GM12873 (cell line): Measurements from ENCODE around the gene WDR7.

Experiments used
- TF ChIP-seq, protein P1 (sequence below): IDR thresholded peaks from 2 replicates; pipeline ENCODE4 v1.5.1; 2012; ENCODE audit warnings: low read depth, mild to moderate bottlenecking, moderate library complexity, low read length, control low read depth; ENCODE audit not compliant: insufficient read depth; ENCODE audit errors: missing control alignments

Gene WDR7

DNA sequence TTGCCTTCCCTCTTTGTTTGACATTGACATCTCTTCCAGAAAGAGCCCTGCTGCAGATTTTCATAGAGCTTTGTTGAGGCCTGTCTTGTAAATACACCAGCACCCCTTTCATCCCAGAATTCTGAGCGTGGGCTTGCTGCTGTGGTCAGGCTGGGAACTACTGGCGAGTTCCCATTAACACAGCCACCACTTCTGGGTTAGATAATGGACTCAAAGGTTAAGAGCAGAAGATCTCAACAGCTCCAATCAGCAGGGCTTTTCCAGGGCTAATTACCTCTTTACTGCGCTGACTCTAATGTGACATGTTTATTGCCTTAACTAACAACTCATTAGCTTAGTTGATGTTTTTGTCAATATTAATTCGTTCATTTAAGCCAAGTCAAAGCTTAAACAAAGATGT lies 259.8 kb downstream of the WDR7 start:
- TF ChIP-seq, protein P1, sequence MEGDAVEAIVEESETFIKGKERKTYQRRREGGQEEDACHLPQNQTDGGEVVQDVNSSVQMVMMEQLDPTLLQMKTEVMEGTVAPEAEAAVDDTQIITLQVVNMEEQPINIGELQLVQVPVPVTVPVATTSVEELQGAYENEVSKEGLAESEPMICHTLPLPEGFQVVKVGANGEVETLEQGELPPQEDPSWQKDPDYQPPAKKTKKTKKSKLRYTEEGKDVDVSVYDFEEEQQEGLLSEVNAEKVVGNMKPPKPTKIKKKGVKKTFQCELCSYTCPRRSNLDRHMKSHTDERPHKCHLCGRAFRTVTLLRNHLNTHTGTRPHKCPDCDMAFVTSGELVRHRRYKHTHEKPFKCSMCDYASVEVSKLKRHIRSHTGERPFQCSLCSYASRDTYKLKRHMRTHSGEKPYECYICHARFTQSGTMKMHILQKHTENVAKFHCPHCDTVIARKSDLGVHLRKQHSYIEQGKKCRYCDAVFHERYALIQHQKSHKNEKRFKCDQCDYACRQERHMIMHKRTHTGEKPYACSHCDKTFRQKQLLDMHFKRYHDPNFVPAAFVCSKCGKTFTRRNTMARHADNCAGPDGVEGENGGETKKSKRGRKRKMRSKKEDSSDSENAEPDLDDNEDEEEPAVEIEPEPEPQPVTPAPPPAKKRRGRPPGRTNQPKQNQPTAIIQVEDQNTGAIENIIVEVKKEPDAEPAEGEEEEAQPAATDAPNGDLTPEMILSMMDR: no peak

DNA sequence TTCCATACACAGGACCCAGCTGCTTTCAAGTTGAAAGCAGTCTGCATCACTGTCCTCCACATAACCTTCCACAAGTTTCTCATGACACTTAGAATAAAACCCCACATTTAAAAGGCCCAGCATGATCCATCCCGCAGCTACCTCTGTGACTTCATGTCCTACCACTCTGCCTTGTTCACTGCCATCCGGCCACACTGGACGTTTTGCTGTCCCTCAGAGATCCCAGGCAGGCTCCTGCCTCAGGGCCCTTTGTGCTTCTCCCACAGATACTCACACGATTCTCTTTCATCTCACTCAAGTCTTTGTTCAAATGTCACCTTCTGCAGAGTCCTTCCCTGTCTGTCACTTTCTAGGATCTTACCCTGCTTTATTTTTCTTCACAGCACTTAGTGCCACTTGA lies 262.8 kb downstream of the WDR7 start:
- TF ChIP-seq, protein P1: no peak

DNA sequence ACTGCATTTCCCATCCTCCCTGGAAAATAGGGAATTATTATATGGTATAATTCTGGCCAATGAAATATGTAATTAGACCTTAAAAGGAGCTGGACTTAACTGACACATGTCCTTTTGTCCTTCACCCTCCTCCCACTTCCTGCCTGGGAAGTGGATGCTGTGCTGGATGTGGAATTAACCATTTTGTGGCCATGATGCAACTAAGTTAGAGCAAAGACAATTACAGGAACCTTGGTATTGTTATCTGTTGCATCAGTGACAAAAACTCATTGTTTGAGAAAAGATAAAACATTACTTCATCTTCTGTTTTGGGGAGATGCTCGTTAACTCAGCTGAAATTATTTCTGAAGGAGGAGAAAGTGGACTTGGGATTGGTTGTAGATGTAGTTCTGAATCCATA lies 268.0 kb downstream of the WDR7 start:
- TF ChIP-seq, protein P1: no peak

GRCh38 chr18:56921896-56922480 lies 270.8 kb downstream of the WDR7 start:
- TF ChIP-seq, protein P1: no peak

DNA sequence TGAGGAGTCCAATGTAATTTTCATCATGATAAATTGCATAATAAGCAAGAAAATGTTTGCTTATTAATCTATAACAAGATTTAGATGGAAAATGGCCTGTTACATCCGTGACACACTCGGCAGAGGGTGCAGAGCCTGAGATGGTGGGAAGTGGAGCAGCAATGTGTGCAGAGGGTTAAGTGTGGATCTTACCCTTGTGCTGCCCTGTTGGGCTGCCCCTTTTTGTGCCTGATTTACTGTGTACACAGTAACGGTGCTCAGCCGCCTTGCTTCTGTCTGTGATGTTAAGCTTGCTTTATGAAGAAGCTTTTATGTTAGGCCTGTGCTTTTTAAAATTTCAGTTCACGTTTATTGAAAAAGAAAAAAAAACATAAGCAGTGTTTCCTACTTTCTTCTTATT lies 275.6 kb downstream of the WDR7 start:
- TF ChIP-seq, protein P1: no peak

- TF ChIP-seq, protein P1: no peak
Observed at GRCh38 chr18:56927786-56928185, 276.6 kb downstream of the WDR7 start.

GRCh38 chr18:56929886-56930285 lies 278.7 kb downstream of the WDR7 start:
- TF ChIP-seq, protein P1: no peak
